Measurements from ENCODE around the gene PLXNA4. TPM values are rescaled to one million over a fixed set of nuclear protein-coding genes. Genes with fewer than 3 reads are reported as not detected.
"Not testable (repeated sequence)": the region's sequence is repeated elsewhere in the genome, so short reads cannot be mapped to it uniquely, and the experiment has no call there.

The PLXNA4 gene
- polyA plus RNA-seq, 2 of the 4 experiments (the other 2 are of a cell fraction): 0.12 to 0.34 TPM

DNA sequence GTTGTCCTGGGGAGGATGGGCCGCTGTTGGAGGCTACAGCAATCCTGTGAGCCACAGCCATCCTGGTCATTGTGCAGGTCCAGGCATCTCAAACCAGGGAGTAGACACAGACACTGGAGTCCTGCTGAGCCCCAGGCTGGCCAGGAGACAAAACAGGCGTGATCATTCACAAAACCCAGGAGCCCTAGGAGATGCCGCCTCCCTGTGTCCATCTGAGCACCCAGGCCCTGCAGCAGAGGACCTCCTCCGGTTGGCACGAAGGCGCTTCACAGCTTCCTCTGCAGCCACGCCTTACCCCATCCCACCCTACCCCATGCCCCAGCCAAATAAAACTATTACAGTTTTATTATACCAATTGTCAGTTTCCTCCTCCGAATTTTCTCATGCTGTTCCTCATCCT is 183.6 kb downstream of the PLXNA4 start (continued):
- TF ChIP-seq, protein P1, sequence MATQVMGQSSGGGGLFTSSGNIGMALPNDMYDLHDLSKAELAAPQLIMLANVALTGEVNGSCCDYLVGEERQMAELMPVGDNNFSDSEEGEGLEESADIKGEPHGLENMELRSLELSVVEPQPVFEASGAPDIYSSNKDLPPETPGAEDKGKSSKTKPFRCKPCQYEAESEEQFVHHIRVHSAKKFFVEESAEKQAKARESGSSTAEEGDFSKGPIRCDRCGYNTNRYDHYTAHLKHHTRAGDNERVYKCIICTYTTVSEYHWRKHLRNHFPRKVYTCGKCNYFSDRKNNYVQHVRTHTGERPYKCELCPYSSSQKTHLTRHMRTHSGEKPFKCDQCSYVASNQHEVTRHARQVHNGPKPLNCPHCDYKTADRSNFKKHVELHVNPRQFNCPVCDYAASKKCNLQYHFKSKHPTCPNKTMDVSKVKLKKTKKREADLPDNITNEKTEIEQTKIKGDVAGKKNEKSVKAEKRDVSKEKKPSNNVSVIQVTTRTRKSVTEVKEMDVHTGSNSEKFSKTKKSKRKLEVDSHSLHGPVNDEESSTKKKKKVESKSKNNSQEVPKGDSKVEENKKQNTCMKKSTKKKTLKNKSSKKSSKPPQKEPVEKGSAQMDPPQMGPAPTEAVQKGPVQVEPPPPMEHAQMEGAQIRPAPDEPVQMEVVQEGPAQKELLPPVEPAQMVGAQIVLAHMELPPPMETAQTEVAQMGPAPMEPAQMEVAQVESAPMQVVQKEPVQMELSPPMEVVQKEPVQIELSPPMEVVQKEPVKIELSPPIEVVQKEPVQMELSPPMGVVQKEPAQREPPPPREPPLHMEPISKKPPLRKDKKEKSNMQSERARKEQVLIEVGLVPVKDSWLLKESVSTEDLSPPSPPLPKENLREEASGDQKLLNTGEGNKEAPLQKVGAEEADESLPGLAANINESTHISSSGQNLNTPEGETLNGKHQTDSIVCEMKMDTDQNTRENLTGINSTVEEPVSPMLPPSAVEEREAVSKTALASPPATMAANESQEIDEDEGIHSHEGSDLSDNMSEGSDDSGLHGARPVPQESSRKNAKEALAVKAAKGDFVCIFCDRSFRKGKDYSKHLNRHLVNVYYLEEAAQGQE (IDR thresholded peaks at IDR 0.05): no peak

DNA sequence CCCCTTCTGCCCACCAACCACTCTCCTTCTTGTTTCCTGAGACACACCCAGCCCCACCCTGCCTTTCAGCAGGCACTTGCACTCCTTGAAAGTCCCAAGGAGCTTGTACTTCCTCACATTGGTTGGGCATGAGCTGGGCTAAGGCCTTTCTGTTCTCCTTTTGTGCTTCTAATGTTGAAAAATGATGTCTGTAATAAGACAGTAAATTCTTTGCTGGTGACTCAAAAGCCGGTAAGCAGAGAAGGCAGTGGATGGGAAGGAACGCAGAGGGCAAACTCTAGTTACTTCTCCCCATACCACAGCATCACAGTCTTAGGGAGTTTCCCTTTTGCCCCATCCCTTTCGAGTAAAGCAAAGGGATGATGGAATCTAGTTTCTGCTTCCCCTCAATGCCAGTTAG is 185.6 kb downstream of the PLXNA4 start:
- Histone ChIP-seq H3K4me3 (no peak overlapping the region), H3K9me3 (no peaks in the 10 kb centered on the region), H3K4me1 (no peaks in the 10 kb centered on the region), H3K27ac (no peak overlapping the region), H3K4me2 (no peak overlapping the region)
- POLR2A ChIA-PET: no interaction called here
- FAIRE-seq (no peak), DNase-seq (ENCODE audit: low read depth in 1 of 2, low spot score in 1 of 2) (peak; percentile 6 to 20), ATAC-seq (peak in 1 of 2 experiments; percentile 38; a peak in 2 of 6 replicates)
- TF ChIP-seq EHF (CRISPR knock-in tag; IDR thresholded peaks at IDR 0.05) (no peak), CBX2 (IDR thresholded peaks at IDR 0.05; ENCODE audit: borderline replicate concordance, low read depth) (no peak), RARB (CRISPR knock-in tag; IDR thresholded peaks at IDR 0.05) (no peak)
- CTCF ChIA-PET: no interaction called here
- WGBS (ENCODE audit: missing lambda C conversion rate): 11% methylated on average over 3 of the region's 3 CpGs

DNA sequence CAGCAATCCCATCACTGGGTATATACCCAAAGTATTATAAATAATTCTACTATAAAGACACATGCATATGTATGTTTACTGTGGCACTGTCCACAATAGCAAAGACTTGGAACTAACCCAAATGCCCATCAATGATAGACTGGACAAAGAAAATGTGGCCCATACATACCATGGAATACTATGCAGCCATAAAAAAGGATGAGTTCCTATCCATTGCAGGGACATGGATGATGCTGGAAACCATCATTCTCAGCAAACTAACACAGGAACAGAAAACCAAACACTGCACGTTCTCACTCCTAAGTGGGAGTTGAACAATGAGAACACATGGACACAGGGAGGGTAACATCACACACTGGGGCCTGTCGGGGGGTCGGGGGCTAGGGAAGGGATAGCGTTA is 186.2 kb downstream of the PLXNA4 start:
- POLR2A ChIA-PET, ATAC-seq: not testable (repeated sequence)
- WGBS (ENCODE audit: missing lambda C conversion rate): 40% methylated on average over 4 of the region's 4 CpGs

DNA sequence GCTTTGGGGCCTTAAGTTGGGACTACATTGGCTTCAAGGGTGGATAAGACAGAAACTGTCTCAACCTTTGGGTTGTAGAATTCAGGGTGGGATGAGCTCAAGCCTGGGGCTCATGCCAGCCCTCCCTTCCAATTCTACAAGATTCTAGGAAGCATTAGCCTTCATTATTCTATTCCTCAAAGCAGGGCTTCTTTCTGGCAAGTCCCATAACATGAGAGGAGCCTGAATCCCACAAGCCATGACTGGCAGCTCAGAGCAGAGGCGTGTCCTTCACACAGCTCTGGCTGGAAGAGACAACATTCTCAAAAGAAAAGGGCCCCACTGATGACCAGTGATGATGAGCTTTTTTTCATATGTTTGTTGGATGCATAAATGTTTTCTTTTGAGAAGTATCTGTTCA is 187.6 kb downstream of the PLXNA4 start:
- ATAC-seq (no peak), FAIRE-seq (no peak), DNase-seq (ENCODE audit: low read depth in 1 of 2, low spot score in 1 of 2) (no peak)
- TF ChIP-seq HOXB5 (CRISPR knock-in tag; IDR thresholded peaks at IDR 0.05) (no peak), POLR2AphosphoS2 (conservative IDR thresholded peaks at IDR 0.05; ENCODE audit: low read length) (no peak), NR3C1 (IDR thresholded peaks at IDR 0.05) (no peak), RNF2 (IDR thresholded peaks at IDR 0.05; ENCODE audit: borderline replicate concordance, low read depth) (no peak), SMC3 (IDR thresholded peaks at IDR 0.05) (no peak), CBX8 (IDR thresholded peaks at IDR 0.05) (no peak), HOXB13 (CRISPR knock-in tag; IDR thresholded peaks at IDR 0.05; ENCODE audit: low read depth) (no peak), MAFK (IDR thresholded peaks at IDR 0.05; ENCODE audit: partially characterized antibody) (no peak), EHF (CRISPR knock-in tag; IDR thresholded peaks at IDR 0.05) (no peak), CHD4 (IDR thresholded peaks at IDR 0.05; ENCODE audit: borderline replicate concordance) (no peak), FOSB (CRISPR knock-in tag; IDR thresholded peaks at IDR 0.05) (no peak), ZNF302 (CRISPR knock-in tag; IDR thresholded peaks at IDR 0.05) (no peak), ZSCAN20 (CRISPR knock-in tag; IDR thresholded peaks at IDR 0.05) (no peak)
- TF ChIP-seq, protein P2, sequence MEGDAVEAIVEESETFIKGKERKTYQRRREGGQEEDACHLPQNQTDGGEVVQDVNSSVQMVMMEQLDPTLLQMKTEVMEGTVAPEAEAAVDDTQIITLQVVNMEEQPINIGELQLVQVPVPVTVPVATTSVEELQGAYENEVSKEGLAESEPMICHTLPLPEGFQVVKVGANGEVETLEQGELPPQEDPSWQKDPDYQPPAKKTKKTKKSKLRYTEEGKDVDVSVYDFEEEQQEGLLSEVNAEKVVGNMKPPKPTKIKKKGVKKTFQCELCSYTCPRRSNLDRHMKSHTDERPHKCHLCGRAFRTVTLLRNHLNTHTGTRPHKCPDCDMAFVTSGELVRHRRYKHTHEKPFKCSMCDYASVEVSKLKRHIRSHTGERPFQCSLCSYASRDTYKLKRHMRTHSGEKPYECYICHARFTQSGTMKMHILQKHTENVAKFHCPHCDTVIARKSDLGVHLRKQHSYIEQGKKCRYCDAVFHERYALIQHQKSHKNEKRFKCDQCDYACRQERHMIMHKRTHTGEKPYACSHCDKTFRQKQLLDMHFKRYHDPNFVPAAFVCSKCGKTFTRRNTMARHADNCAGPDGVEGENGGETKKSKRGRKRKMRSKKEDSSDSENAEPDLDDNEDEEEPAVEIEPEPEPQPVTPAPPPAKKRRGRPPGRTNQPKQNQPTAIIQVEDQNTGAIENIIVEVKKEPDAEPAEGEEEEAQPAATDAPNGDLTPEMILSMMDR (IDR thresholded peaks at IDR 0.05): no peak
- Histone ChIP-seq H3K9me3 (no peaks in the 10 kb centered on the region), H3K27ac (no peak overlapping the region), H3K4me3 (no peak overlapping the region), H3K4me2 (no peak overlapping the region), H3K4me1 (no peaks in the 10 kb centered on the region)
- ChIA-PET POLR2A (no interaction called here), CTCF (interaction anchor here (1.2 kb wide), 1 partner anchor 70 kb away, joined by 5 read pairs; no protein-coding TSS in a partner anchor)
- 5% methylated on average over 1 of the region's 1 CpG for WGBS (ENCODE audit: missing lambda C conversion rate)

More for the DNA sequence above, 186.2 kb downstream of the PLXNA4 start:
- FAIRE-seq; DNase-seq (ENCODE audit: low read depth in 1 of 2, low spot score in 1 of 2); H3K27ac ChIP-seq; H3K9me3 ChIP-seq; H3K4me3 ChIP-seq; H3K4me2 ChIP-seq; CTCF ChIA-PET; H3K4me1 ChIP-seq: not testable (repeated sequence)

Data from A549 (cell line).